Stimulated activated naive CD4-positive, alpha-beta T cell treated with Interleukin-2 at 50 U/mL for 16 hours (primary cell): ENCODE results near the gene ANKAR.
"Not testable (repeated sequence)": the region's sequence is repeated elsewhere in the genome, so short reads cannot be mapped to it uniquely, and the experiment has no call there.

Experiments used
- DNase-seq: peaks from one replicate; lab custom pipeline; 2025; lab: John Stamatoyannopoulos, UW

Gene ANKAR

GRCh38 chr2:189658306-189659212 is 15.9 kb upstream of the ANKAR start:
- no peak for DNase-seq

GRCh38 chr2:189659734-189660133 is 14.7 kb upstream of the ANKAR start:
- DNase-seq = no peak

GRCh38 chr2:189660803-189661147 is 13.7 kb upstream of the ANKAR start:
- DNase-seq = no peak

GRCh38 chr2:189661148-189661956 is 13.1 kb upstream of the ANKAR start, which contains the start of gene ASNSD1:
Gene ASNSD1, plus strand, starts transcription at chr2:189661459. Its CDS starts 4,674 bp downstream, at chr2:189666133.
- peak; percentile 98 for DNase-seq

GRCh38 chr2:189661957-189662321 is 12.5 kb upstream of the ANKAR start:
- no peak for DNase-seq

- DNase-seq = no peak
These were observed 11.7 kb upstream of the ANKAR start for GRCh38 chr2:189662669-189663226.

- not testable (repeated sequence) for DNase-seq
These were observed 11.2 kb upstream of the ANKAR start for GRCh38 chr2:189663319-189663718.

GRCh38 chr2:189669913-189670312 is 4.6 kb upstream of the ANKAR start:
- DNase-seq = no peak

GRCh38 chr2:189673661-189674373 is 653 bp upstream of the ANKAR start:
- no peak for DNase-seq

- no peak for DNase-seq
These were observed 2.0 kb downstream of the ANKAR start for GRCh38 chr2:189676471-189676870.

- DNase-seq = no peak
These were observed 4.8 kb downstream of the ANKAR start for GRCh38 chr2:189679226-189679625.

GRCh38 chr2:189681203-189681602 is 6.7 kb downstream of the ANKAR start:
- DNase-seq = no peak

- no peak for DNase-seq
These were observed 7.4 kb downstream of the ANKAR start for GRCh38 chr2:189681903-189682302.

- no peak for DNase-seq
These were observed 8.9 kb downstream of the ANKAR start for GRCh38 chr2:189683348-189683747.

GRCh38 chr2:189684811-189685210 is 10.3 kb downstream of the ANKAR start:
- no peak for DNase-seq

- no peak for DNase-seq
These were observed 11.2 kb downstream of the ANKAR start for GRCh38 chr2:189685540-189686229.

- DNase-seq = not testable (repeated sequence)
These were observed 13.3 kb downstream of the ANKAR start for GRCh38 chr2:189687796-189688195.

GRCh38 chr2:189696223-189696622 is 21.8 kb downstream of the ANKAR start:
- DNase-seq = no peak

- no peak for DNase-seq
These were observed 23.8 kb downstream of the ANKAR start for GRCh38 chr2:189698020-189698887.

- DNase-seq = no peak
These were observed 26.2 kb downstream of the ANKAR start for GRCh38 chr2:189700681-189701080.
